Ovary (tissue), 3 donors: ENCODE results near the gene CDH20.

Experiments
- CTCF ChIP-seq, 3 donors: fragments of 450-650 bp in 2 of 3; fragments of 200-600 bp in 1 of 3; IDR thresholded peaks; one replicate each; pipeline versions ENCODE4 v1.5.1 to v1.8.0; 2016 to 2022; ENCODE audit warnings: antibody characterized with exemption in 3 of 3, mild to moderate bottlenecking in 1 of 3
- EP300 ChIP-seq: sonication (generic); formaldehyde crosslinking; IDR thresholded peaks from one replicate; pipeline ENCODE4 v1.6.1; 2017; ENCODE audit warnings: antibody characterized with exemption
- POLR2A ChIP-seq: fragments of 450-650 bp; IDR thresholded peaks from one replicate; pipeline ENCODE4 v1.6.1; 2017; ENCODE audit warnings: antibody characterized with exemption, mild to moderate bottlenecking, moderate library complexity
- donor health status: DM: no; HTN: no; CAD: no.

- TF ChIP-seq EP300: no peak
- TF ChIP-seq CTCF (IDR thresholded peaks at IDR 0.05): no peak
- TF ChIP-seq POLR2A: no peak
Measured at GRCh38 chr18:61428266-61428665, 95.0 kb downstream of the CDH20 start.
